HUES48 (cell line): Measurements from ENCODE around the gene SLC7A14.

Source experiments
- H3K27ac ChIP-seq: one replicate; pipeline ENCODE4 v1.7.0; 2013; ENCODE audit warnings: low read depth, low read length, inconsistent platforms
- H3K27me3 ChIP-seq: 2 replicates; pipeline ENCODE4 v1.6.1; 2013; ENCODE audit warnings: mild to moderate bottlenecking, low read length; ENCODE audit not compliant: control insufficient read depth, insufficient read depth
- H3K36me3 ChIP-seq: 2 replicates; pipeline ENCODE4 v1.6.1; 2013; ENCODE audit warnings: low read length; ENCODE audit not compliant: control insufficient read depth, insufficient read depth
- H3K4me1 ChIP-seq: 2 replicates; pipeline ENCODE4 v1.6.1; 2013; ENCODE audit warnings: mild to moderate bottlenecking, low read length; ENCODE audit not compliant: control insufficient read depth, insufficient read depth
- H3K4me3 ChIP-seq: 2 replicates; pipeline ENCODE4 v1.5.1; 2013; ENCODE audit warnings: mild to moderate bottlenecking, low read depth, low read length
- H3K9ac ChIP-seq: 2 replicates; pipeline ENCODE4 v1.6.1; 2013; ENCODE audit warnings: mild to moderate bottlenecking, low read depth, low read length, moderate library complexity
- H3K9me3 ChIP-seq: 2 replicates; pipeline ENCODE4 v1.6.1; 2013; ENCODE audit warnings: low read length; ENCODE audit not compliant: control insufficient read depth, insufficient read depth

SLC7A14 gene

DNA sequence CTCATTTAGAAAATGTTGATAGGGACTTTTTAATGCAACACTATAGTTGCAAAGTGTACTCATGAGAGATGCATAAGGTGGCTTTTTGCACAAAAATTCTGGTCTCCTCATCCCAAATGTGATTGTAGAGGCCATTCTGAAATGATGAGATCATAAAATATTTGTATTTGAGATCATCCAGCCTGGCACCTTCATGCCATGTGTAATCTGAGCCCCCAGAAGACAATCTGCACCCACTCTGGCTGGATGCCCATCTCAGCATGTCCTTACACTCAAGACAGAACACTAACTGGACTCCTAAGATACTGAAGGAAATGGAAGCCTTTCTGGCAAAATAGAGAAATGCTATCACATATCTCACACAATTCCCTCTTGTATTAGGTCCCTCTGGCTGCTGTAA is 49.2 kb downstream of the SLC7A14 start:
- no peaks in the 10 kb centered on the region for H3K4me1 ChIP-seq
- H3K9ac ChIP-seq: no peak overlapping the region
- no peak overlapping the region for H3K4me3 ChIP-seq
- H3K9me3 ChIP-seq: no peaks in the 10 kb centered on the region
- no peaks in the 10 kb centered on the region for H3K27me3 ChIP-seq
- no peaks in the 10 kb centered on the region for H3K36me3 ChIP-seq
- H3K27ac ChIP-seq: no peak overlapping the region

- Histone ChIP-seq H3K9ac (no peak overlapping the region), H3K27me3 (no peaks in the 10 kb centered on the region), H3K9me3 (no peaks in the 10 kb centered on the region), H3K4me3 (no peak overlapping the region), H3K27ac (no peak overlapping the region), H3K36me3 (no peaks in the 10 kb centered on the region), H3K4me1 (no peaks in the 10 kb centered on the region)
Measured at GRCh38 chr3:170534227-170534626, 51.6 kb downstream of the SLC7A14 start.

DNA sequence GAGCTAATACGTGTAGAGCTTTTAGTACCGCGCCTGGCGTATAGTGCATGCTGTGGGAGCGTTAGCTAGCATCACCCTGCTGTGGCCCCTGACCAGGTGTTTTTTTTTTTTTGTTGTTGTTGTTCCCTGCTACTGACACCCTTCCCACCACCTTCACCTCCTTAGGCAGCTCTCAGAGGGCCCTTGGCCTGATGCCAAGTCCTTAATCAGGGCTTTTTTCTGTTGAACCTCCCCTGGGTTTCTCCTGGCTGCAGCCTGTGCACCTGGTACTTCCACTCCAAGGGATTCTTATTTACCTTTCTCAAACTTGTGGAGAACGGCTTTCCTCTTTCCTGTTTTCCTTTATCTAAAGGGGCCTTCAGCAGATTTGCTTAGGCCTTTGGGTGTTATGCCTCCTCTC is 53.3 kb downstream of the SLC7A14 start:
- Histone ChIP-seq H3K4me1 (peaks cover 5% of the 10 kb centered on the region), H3K9ac (no peak overlapping the region), H3K27me3 (no peaks in the 10 kb centered on the region), H3K27ac (no peak overlapping the region), H3K9me3 (no peaks in the 10 kb centered on the region), H3K36me3 (no peaks in the 10 kb centered on the region), H3K4me3 (no peak overlapping the region)

GRCh38 chr3:170531657-170532335 is 54.1 kb downstream of the SLC7A14 start:
- no peaks in the 10 kb centered on the region for H3K9me3 ChIP-seq
- no peaks in the 10 kb centered on the region for H3K36me3 ChIP-seq
- H3K4me1 ChIP-seq: peaks cover 5% of the 10 kb centered on the region
- H3K4me3 ChIP-seq: no peak overlapping the region
- no peaks in the 10 kb centered on the region for H3K27me3 ChIP-seq
- no peak overlapping the region for H3K27ac ChIP-seq
- H3K9ac ChIP-seq: no peak overlapping the region

GRCh38 chr3:170531054-170531453 is 54.8 kb downstream of the SLC7A14 start:
- Histone ChIP-seq H3K9me3 (no peaks in the 10 kb centered on the region), H3K4me1 (peaks cover 5% of the 10 kb centered on the region)

DNA sequence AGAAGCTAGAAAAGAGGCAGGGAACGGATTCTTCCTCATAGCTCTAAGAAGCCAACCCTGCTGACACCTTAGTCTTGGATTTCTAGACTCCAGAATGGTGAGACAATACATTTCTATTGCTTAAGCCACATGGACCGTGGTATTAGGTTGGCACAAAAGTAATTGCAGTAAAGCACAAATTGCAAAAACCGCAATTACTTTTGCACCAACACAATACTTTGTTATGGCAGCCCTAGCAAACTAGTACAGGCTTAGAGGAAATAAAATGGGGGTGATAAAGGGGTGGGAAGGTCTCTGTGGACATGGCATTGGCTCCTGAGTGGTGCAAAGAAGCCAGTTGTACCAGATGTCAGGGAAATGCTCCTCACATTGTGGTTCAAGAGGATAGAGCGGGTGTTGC is 56.0 kb downstream of the SLC7A14 start:
- H3K27ac ChIP-seq: no peak overlapping the region
- no peak overlapping the region for H3K9ac ChIP-seq
- no peaks in the 10 kb centered on the region for H3K36me3 ChIP-seq
- no peaks in the 10 kb centered on the region for H3K9me3 ChIP-seq
- no peaks in the 10 kb centered on the region for H3K27me3 ChIP-seq
- no peak overlapping the region for H3K4me3 ChIP-seq
- peaks cover 5% of the 10 kb centered on the region for H3K4me1 ChIP-seq

More at GRCh38 chr3:170531054-170531453, 54.8 kb downstream of the SLC7A14 start:
- Histone ChIP-seq H3K27me3 (no peaks in the 10 kb centered on the region), H3K27ac (no peak overlapping the region), H3K36me3 (no peaks in the 10 kb centered on the region), H3K4me3 (no peak overlapping the region), H3K9ac (no peak overlapping the region)

- peaks cover 5% of the 10 kb centered on the region for H3K4me1 ChIP-seq
- H3K9me3 ChIP-seq: no peaks in the 10 kb centered on the region
- H3K27me3 ChIP-seq: no peaks in the 10 kb centered on the region
- no peak overlapping the region for H3K9ac ChIP-seq
- no peak overlapping the region for H3K4me3 ChIP-seq
- H3K36me3 ChIP-seq: no peaks in the 10 kb centered on the region
- no peak overlapping the region for H3K27ac ChIP-seq
Measured at GRCh38 chr3:170529346-170529745, 56.5 kb downstream of the SLC7A14 start.

DNA sequence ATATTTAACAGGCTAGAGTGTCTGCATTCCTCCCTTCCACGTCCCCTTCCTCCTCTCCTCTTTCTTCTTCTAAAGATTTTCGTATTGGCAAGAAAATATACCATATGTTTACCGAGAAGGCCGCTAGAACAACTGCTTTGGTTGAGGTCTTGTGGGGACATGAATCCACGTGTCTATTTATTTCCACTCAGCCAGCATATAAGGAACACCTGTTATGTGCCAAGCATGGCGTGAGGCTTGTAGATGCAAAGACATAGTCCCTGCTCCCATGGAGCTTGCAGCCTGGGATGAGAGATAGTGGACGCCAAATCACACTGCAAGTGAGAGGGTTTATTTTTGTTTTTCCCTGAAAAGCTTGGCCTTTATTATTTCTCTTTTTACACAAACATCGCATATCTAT is 57.1 kb downstream of the SLC7A14 start:
- H3K27me3 ChIP-seq: no peaks in the 10 kb centered on the region
- H3K9ac ChIP-seq: no peak overlapping the region
- no peak overlapping the region for H3K4me3 ChIP-seq
- no peak overlapping the region for H3K27ac ChIP-seq
- H3K4me1 ChIP-seq: peaks cover 5% of the 10 kb centered on the region
- H3K36me3 ChIP-seq: no peaks in the 10 kb centered on the region
- no peaks in the 10 kb centered on the region for H3K9me3 ChIP-seq

GRCh38 chr3:170524073-170524472 is 61.8 kb downstream of the SLC7A14 start:
- no peak overlapping the region for H3K4me3 ChIP-seq
- no peaks in the 10 kb centered on the region for H3K27me3 ChIP-seq
- H3K4me1 ChIP-seq: peaks cover 5% of the 10 kb centered on the region
- H3K27ac ChIP-seq: no peak overlapping the region
- H3K9me3 ChIP-seq: no peaks in the 10 kb centered on the region
- no peak overlapping the region for H3K9ac ChIP-seq
- H3K36me3 ChIP-seq: no peaks in the 10 kb centered on the region

DNA sequence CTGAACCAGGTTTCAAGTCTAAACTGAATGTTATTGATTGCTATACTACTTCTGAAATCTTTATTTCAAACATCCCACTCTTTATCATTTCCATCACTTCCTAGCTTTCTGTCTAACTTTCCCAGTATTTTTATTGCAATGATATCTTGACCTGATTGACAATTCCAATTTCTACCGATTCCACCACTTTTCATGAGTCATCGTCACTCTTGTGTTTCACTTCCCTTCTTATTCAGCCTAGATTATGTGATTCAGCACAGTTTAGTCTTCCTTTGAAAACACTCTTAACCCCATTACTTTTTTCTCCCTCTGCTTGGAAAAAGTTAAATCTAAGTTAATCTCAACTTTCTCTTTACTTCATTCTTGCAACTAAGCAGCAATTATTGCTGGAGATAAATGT is 62.6 kb downstream of the SLC7A14 start:
- Histone ChIP-seq H3K9ac (no peak overlapping the region), H3K4me1 (0 out of 2 replicates have a peak, but pooled peaks cover under 1% of the 10 kb centered on the region), H3K27ac (no peak overlapping the region), H3K36me3 (no peaks in the 10 kb centered on the region), H3K4me3 (no peak overlapping the region), H3K27me3 (no peaks in the 10 kb centered on the region), H3K9me3 (no peaks in the 10 kb centered on the region)

DNA sequence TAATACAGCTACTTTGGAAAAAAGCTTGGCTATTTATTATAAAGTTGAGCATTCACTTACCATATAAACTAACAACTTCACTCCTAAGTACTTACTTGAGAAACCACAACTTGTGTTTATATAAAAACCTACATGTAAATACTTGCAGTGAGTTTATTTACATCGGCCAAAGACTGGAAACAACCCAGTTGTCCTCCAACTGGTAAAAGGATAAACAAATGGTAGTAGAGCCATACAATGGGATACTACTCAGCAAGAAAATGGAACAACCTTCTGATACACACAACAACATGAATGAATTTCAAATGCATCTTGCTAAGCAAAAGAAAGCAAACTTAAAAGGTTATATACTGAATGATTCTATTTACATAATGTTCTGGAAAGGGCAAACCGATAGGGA is 63.7 kb downstream of the SLC7A14 start:
- no peak overlapping the region for H3K27ac ChIP-seq
- H3K4me3 ChIP-seq: no peak overlapping the region
- H3K9me3 ChIP-seq: no peaks in the 10 kb centered on the region
- no peaks in the 10 kb centered on the region for H3K4me1 ChIP-seq
- H3K27me3 ChIP-seq: no peaks in the 10 kb centered on the region
- H3K36me3 ChIP-seq: no peaks in the 10 kb centered on the region
- H3K9ac ChIP-seq: no peak overlapping the region
